Neural cell (in vitro differentiated cells): ENCODE data around the gene MCIDAS. TPM values are rescaled to one million over a fixed set of nuclear protein-coding genes. Genes with fewer than 3 reads are reported as not detected.

Experiments
- H2AFZ ChIP-seq: fragments of 200-600, 300-800 bp; sonication (generic), shearing (Covaris generic); 2 replicates; pipeline ENCODE4 v1.6.0; 2014; ENCODE audit warnings: low read depth, mild to moderate bottlenecking, antibody characterized with exemption, low read length, moderate library complexity
- H3F3A ChIP-seq: fragments of 200-600 bp; shearing (Covaris generic); 2 replicates; pipeline ENCODE4 v1.6.1; 2016; ENCODE audit warnings: mild to moderate bottlenecking, moderate library complexity, mixed read lengths, antibody characterized with exemption, low read length; ENCODE audit not compliant: insufficient read depth, poor library complexity, severe bottlenecking
- H3K27ac ChIP-seq: fragments of 200-600, 300-800 bp; sonication (generic), shearing (Covaris generic); 2 replicates; pipeline ENCODE4 v1.5.1; 2014; ENCODE audit warnings: mild to moderate bottlenecking, low read length, moderate library complexity
- H3K27me3 ChIP-seq: fragments of 300-800, 200-600 bp; sonication (generic), shearing (Covaris generic); 2 replicates; pipeline ENCODE4 v1.6.0; 2014; ENCODE audit warnings: mild to moderate bottlenecking, low read depth, low read length, moderate library complexity; ENCODE audit not compliant: insufficient read depth
- H3K36me3 ChIP-seq: fragments of 300-800, 200-600 bp; sonication (generic), shearing (Covaris generic); 2 replicates; pipeline ENCODE4 v1.5.1; 2014; ENCODE audit warnings: mild to moderate bottlenecking, antibody characterized with exemption, low read length, moderate library complexity; ENCODE audit not compliant: insufficient read depth
- H3K4me2 ChIP-seq: fragments of 300-800, 200-600 bp; sonication (generic), shearing (Covaris generic); 2 replicates; pipeline ENCODE4 v1.6.0; 2014; ENCODE audit warnings: mild to moderate bottlenecking, low read length
- H3K4me3 ChIP-seq: fragments of 300-800, 200-600 bp; sonication (generic), shearing (Covaris generic); 2 replicates; pipeline ENCODE4 v1.5.1; 2014; ENCODE audit warnings: mild to moderate bottlenecking, low read length, moderate library complexity
- H3K79me2 ChIP-seq: fragments of 200-600 bp; shearing (Covaris generic); replicated peaks from 2 replicates; pipeline ENCODE4 v1.6.0; 2014; ENCODE audit warnings: mild to moderate bottlenecking, low read length, moderate library complexity; ENCODE audit not compliant: insufficient read depth
- H3K9ac ChIP-seq: fragments of 300-800, 200-600 bp; sonication (generic), shearing (Covaris generic); 2 replicates; pipeline ENCODE4 v1.6.1; 2016; ENCODE audit warnings: mild to moderate bottlenecking, low read length, mixed read lengths
- H3K9me2 ChIP-seq: fragments of 200-600 bp; shearing (Covaris generic); 2 replicates; pipeline ENCODE4 v1.6.1; 2016; ENCODE audit warnings: mild to moderate bottlenecking, low read length, mixed read lengths; ENCODE audit not compliant: insufficient read depth
- H3K9me3 ChIP-seq: fragments of 200-600, 300-800 bp; sonication (generic), shearing (Covaris generic); 2 replicates; pipeline ENCODE4 v1.6.1; 2016; ENCODE audit warnings: mild to moderate bottlenecking, mixed run types, low read length, moderate library complexity, mixed read lengths
- H4K20me1 ChIP-seq: fragments of 200-600 bp; shearing (Covaris generic); 2 replicates; pipeline ENCODE4 v1.6.1; 2016; ENCODE audit warnings: mild to moderate bottlenecking, mixed run types; ENCODE audit not compliant: insufficient read depth
- CTCF ChIP-seq: fragments of 450-650 bp; IDR thresholded peaks from 2 replicates; pipeline ENCODE4 v1.5.1; 2014; ENCODE audit warnings: antibody characterized with exemption, mild to moderate bottlenecking, moderate library complexity; ENCODE audit not compliant: poor library complexity, severe bottlenecking
- EP300 ChIP-seq: fragments of 450-650 bp; conservative IDR thresholded peaks from 2 replicates; pipeline ENCODE4 v1.6.1; 2014; ENCODE audit warnings: antibody characterized with exemption, mild to moderate bottlenecking, moderate library complexity; ENCODE audit not compliant: poor library complexity, severe bottlenecking
- EZH2 ChIP-seq: fragments of 200-600, 300-800 bp; shearing (Covaris generic), sonication (generic); IDR thresholded peaks from 2 replicates; pipeline ENCODE4 v1.6.1; 2014; ENCODE audit warnings: antibody characterized with exemption, low read length, borderline replicate concordance, mild to moderate bottlenecking; ENCODE audit not compliant: insufficient read depth, poor library complexity, severe bottlenecking
- MXI1 ChIP-seq: fragments of 450-650 bp; conservative IDR thresholded peaks from 2 replicates; pipeline ENCODE4 v1.6.1; 2014; ENCODE audit warnings: antibody characterized with exemption, mild to moderate bottlenecking; ENCODE audit not compliant: poor library complexity, severe bottlenecking
- POLR2AphosphoS5 ChIP-seq: IDR thresholded peaks from 2 replicates; pipeline ENCODE4 v1.6.1; 2012
- RAD21 ChIP-seq: fragments of 450-650 bp; conservative IDR thresholded peaks from 2 replicates; pipeline ENCODE4 v1.6.1; 2014; ENCODE audit warnings: antibody characterized with exemption, mild to moderate bottlenecking, moderate library complexity
- REST ChIP-seq: IDR thresholded peaks from 2 replicates; pipeline ENCODE4 v1.6.1; 2012; ENCODE audit warnings: borderline replicate concordance
- SMC3 ChIP-seq: fragments of 450-650 bp; conservative IDR thresholded peaks from 2 replicates; pipeline ENCODE4 v1.6.1; 2014; ENCODE audit warnings: antibody characterized with exemption, mild to moderate bottlenecking, moderate library complexity; ENCODE audit not compliant: poor library complexity
- TAF1 ChIP-seq: IDR thresholded peaks from 2 replicates; pipeline ENCODE4 v1.6.1; 2012; ENCODE audit warnings: low read depth
- polyA plus RNA-seq: library from polyadenylated mRNA; depleted of rRNA; stranded (reverse); fragments of >200 nt; gene quantifications from 2 replicates; pipeline ENCODE4 v1.2.3, GENCODE V29; 2014

Gene MCIDAS
- polyA plus RNA-seq, 1 donor from 2014 or later: not detected

GRCh38 chr5:55258339-55258738, 31.2 kb upstream of the MCIDAS start:
- H3K9me2 ChIP-seq: no peaks in the 10 kb centered on the region
- H2AFZ ChIP-seq: no peak overlapping the region
- H3K9ac ChIP-seq: no peak overlapping the region
- H3K79me2 ChIP-seq: no peaks in the 10 kb centered on the region
- no peak overlapping the region for H3K4me2 ChIP-seq
- TF ChIP-seq POLR2AphosphoS5: no peak
- no peak for TF ChIP-seq CTCF
- no peak for TF ChIP-seq TAF1
- no peak for TF ChIP-seq MXI1
- no peak for TF ChIP-seq RAD21
- no peak for TF ChIP-seq SMC3
- no peak for TF ChIP-seq REST
- no peak for TF ChIP-seq EP300
- no peak for TF ChIP-seq EZH2
- peaks cover 4% of the 10 kb centered on the region for H3K36me3 ChIP-seq
- H3K4me3 ChIP-seq: no peak overlapping the region
- no peaks in the 10 kb centered on the region for H4K20me1 ChIP-seq
- H3K27ac ChIP-seq: no peak overlapping the region
- H3K27me3 ChIP-seq: no peaks in the 10 kb centered on the region
- no peaks in the 10 kb centered on the region for H3F3A ChIP-seq
- no peaks in the 10 kb centered on the region for H3K9me3 ChIP-seq

- H3K79me2 ChIP-seq: no peaks in the 10 kb centered on the region
Observed at GRCh38 chr5:55254802-55255201, 27.7 kb upstream of the MCIDAS start.

More at GRCh38 chr5:55254802-55255201, 27.7 kb upstream of the MCIDAS start:
- Histone ChIP-seq H3K27ac (no peak overlapping the region), H3K4me3 (no peak overlapping the region), H3F3A (no peaks in the 10 kb centered on the region), H2AFZ (no peak overlapping the region), H3K9ac (no peak overlapping the region), H4K20me1 (no peaks in the 10 kb centered on the region), H3K9me2 (no peaks in the 10 kb centered on the region), H3K9me3 (no peaks in the 10 kb centered on the region), H3K36me3 (no peaks in the 10 kb centered on the region), H3K27me3 (no peaks in the 10 kb centered on the region), H3K4me2 (no peak overlapping the region)
- TF ChIP-seq RAD21 (no peak), TAF1 (no peak), EP300 (no peak), CTCF (no peak), REST (no peak)
